Stomach smooth muscle (tissue), 2 donors: Measurements from ENCODE around the gene CBX6.

Experiments
- H3K27ac ChIP-seq: one replicate; pipeline ENCODE4 v1.7.0; 2013; ENCODE audit warnings: mild to moderate bottlenecking, low read length, inconsistent platforms
- H3K27me3 ChIP-seq, 2 donors: one replicate each; pipeline ENCODE4 v1.7.0; 2013; ENCODE audit warnings: low read length in 2 of 2; ENCODE audit not compliant: insufficient read depth in 2 of 2, control insufficient read depth in 1 of 2
- H3K36me3 ChIP-seq, 2 donors: one replicate each; pipeline ENCODE4 v1.7.0; 2013; ENCODE audit warnings: low read length in 2 of 2; ENCODE audit not compliant: control insufficient read depth in 2 of 2, insufficient read depth in 2 of 2
- H3K4me1 ChIP-seq: one replicate; pipeline ENCODE4 v1.7.0; 2013; ENCODE audit warnings: low read length; ENCODE audit not compliant: control insufficient read depth, insufficient read depth
- H3K4me3 ChIP-seq, 2 donors: one replicate each; pipeline ENCODE4 v1.7.0; 2013; ENCODE audit warnings: low read length in 2 of 2
- H3K9ac ChIP-seq, 2 donors: one replicate each; pipeline ENCODE4 v1.7.0; 2013; ENCODE audit warnings: low read length in 2 of 2, mild to moderate bottlenecking in 1 of 2
- H3K9me3 ChIP-seq, 2 donors: one replicate each; pipeline ENCODE4 v1.7.0; 2013; ENCODE audit warnings: low read length in 2 of 2; ENCODE audit not compliant: control insufficient read depth in 2 of 2
- donor health status: healthy.
- donor health status: Pancreatic carcinoma.

Gene CBX6

DNA sequence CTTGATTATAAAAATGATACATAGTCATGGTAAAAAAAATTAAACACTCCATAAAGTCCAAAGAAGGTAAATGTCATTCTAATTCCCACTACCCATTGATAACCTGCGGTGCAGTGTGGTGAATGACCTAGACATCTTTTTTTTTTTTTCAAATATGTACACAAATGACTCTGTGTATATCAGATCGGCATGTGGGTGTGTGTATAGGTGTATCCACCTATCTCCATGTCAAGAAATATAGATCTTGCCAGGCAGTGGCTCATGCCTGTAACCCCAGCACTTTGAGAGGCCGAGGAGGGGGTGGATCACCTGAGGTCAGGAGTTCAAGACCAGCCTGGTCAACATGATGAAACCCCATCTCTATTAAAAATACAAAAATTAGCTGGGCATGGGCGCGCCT lies 18.4 kb upstream of the CBX6 start:
- Histone ChIP-seq H3K4me3 (no peak overlapping the region), H3K9me3 (no peaks in the 10 kb centered on the region), H3K9ac (no peak overlapping the region), H3K36me3 (no peaks in the 10 kb centered on the region), H3K4me1 (no peaks in the 10 kb centered on the region), H3K27me3 (no peaks in the 10 kb centered on the region), H3K27ac (no peak overlapping the region)

DNA sequence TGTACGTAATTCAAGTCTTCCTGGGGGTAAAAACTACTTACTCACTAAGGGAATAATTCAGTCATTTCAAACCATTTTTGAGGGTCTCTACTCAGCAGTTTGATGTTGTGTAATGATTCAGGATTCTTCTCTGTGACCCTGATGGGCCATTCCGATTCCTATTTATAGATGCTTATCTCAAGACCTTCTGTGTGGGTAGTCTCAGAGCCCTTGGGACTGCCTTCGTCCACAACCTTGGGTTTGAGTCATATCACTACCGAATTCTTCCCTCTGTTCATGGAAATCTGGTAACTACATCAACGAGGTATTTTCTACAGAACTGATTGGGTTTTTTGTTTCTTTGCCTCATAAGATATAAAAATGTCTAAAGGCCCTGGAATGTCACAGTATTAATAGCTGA lies 14.3 kb upstream of the CBX6 start:
- Histone ChIP-seq H3K4me3 (no peak overlapping the region), H3K27ac (no peak overlapping the region), H3K36me3 (no peaks in the 10 kb centered on the region), H3K27me3 (no peaks in the 10 kb centered on the region), H3K9me3 (no peaks in the 10 kb centered on the region), H3K4me1 (peaks cover 24% of the 10 kb centered on the region), H3K9ac (no peak overlapping the region)

DNA sequence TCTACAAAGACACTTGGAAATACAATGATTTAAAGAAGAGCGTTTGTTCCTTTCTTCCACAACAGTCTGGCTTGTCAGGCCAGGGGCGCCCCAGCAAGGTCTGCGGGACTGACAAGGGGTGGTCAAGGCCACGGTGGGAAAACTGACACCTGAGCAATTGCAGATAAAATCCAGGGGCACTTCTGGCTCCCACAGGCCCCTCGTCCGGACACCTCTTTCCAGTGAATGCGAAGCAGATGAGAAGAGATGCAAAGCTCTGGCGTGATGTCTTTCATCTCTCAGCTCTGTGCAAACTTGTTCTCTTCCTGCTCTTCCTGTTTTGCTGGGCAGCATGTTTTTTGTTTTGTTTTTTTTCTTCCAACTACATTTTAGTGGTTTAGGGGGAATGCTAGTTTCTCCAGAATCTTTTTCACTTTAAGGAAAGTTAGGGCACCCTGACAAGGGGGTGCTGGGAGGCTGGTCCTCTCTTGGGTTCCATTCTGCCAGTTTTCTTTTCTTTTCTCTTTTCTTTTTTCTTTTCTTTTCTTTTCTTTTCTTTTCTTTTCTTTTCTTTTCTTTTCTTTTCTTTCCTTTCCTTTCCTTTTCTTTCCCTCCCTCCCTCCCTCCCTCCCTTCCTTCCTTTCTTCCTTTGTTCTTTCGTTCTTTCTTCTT lies 11.1 kb upstream of the CBX6 start:
- Histone ChIP-seq H3K9me3 (no peaks in the 10 kb centered on the region), H3K4me1 (peaks cover 34% of the 10 kb centered on the region), H3K27me3 (no peaks in the 10 kb centered on the region), H3K4me3 (no peak overlapping the region), H3K27ac (peak overlapping the region; percentile 99), H3K36me3 (no peaks in the 10 kb centered on the region), H3K9ac (peak overlapping the region; percentile 47 to 81)

DNA sequence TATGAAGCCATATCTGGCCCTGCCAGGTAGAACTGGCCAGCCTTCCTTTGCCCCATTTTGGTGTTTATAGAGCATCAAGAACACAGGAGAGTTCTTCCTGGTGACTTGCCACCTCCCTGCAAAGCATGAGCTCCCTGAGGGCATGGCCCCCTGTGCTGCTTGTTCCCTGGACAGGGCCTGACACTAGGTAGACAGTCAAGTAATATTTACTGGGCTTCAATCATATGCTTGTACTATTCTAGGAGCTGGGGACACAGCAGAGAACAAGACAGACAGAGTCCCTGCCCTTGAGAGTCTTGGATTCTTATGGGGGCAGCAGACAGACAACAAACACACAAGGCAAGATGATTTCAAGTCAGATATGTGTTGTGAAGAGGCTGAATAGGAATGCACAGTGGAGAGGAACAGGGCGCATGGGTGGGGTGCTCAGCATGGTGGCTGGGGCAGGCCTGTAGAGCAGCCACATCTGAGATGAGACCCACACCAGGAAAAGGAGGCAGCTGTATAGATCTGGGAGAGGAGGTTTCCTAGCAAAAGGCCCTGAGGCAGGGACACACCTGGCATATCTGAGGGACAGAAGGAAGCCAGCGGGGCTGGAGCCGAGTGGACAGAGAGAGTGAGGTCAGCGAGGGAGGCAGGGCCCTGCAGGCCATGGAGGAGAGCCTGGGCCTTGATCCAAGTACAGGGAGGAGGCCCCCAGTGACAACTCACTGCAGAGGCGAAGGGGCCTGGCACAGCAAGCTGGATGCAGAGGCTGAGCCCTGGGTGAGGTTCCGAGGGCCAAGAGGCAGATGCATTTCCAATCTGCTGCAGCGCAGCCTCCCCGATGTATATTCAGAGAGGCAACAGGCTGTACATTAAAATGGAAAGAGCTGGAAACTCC lies 10.2 kb upstream of the CBX6 start:
- Histone ChIP-seq H3K27me3 (no peaks in the 10 kb centered on the region), H3K36me3 (no peaks in the 10 kb centered on the region), H3K4me1 (peaks cover 34% of the 10 kb centered on the region), H3K4me3 (peak overlapping the region; percentile 47 to 55), H3K9me3 (no peaks in the 10 kb centered on the region), H3K9ac (peak overlapping the region; percentile 64 to 81), H3K27ac (peak overlapping the region; percentile 99)

GRCh38 chr22:38881464-38881871 lies 9.5 kb upstream of the CBX6 start:
- peak overlapping the region; percentile 47 to 61 for H3K4me3 ChIP-seq
- H3K27me3 ChIP-seq, result no peaks in the 10 kb centered on the region
- no peaks in the 10 kb centered on the region for H3K36me3 ChIP-seq
- peak overlapping the region; percentile 99 for H3K27ac ChIP-seq
- no peaks in the 10 kb centered on the region for H3K9me3 ChIP-seq
- peaks cover 34% of the 10 kb centered on the region for H3K4me1 ChIP-seq
- peak overlapping the region; percentile 81 to 87 for H3K9ac ChIP-seq

DNA sequence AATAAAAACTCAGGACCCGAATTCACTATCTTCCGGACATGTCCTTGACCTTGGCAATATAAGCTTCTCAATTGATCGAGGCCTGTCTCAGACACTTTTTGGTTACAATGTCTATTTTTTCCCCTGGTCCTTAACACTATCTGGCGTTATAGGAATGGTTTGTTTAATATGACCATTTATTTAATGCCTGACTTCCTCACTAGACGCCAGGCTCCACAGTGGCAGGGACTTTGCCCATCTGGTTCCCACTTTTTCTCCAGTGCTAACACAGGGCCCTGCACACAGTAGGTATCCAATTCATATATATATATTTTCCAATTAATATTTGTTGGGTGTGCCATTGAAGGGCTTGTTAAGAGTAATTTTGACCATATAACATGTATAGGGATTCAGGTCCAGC lies 7.9 kb upstream of the CBX6 start:
- Histone ChIP-seq H3K27ac (peak overlapping the region; percentile 99), H3K9me3 (no peaks in the 10 kb centered on the region), H3K36me3 (no peaks in the 10 kb centered on the region), H3K4me3 (no peak overlapping the region), H3K4me1 (peaks cover 34% of the 10 kb centered on the region), H3K9ac (no peak overlapping the region), H3K27me3 (no peaks in the 10 kb centered on the region)

GRCh38 chr22:38879108-38879729 lies 7.2 kb upstream of the CBX6 start:
- peaks cover 34% of the 10 kb centered on the region for H3K4me1 ChIP-seq
- no peaks in the 10 kb centered on the region for H3K27me3 ChIP-seq
- H3K27ac ChIP-seq, result peak overlapping the region; percentile 99
- no peaks in the 10 kb centered on the region for H3K9me3 ChIP-seq
- no peak overlapping the region for H3K4me3 ChIP-seq
- no peaks in the 10 kb centered on the region for H3K36me3 ChIP-seq
- no peak overlapping the region for H3K9ac ChIP-seq

GRCh38 chr22:38878001-38878400 lies 6.0 kb upstream of the CBX6 start:
- Histone ChIP-seq H3K27me3 (no peaks in the 10 kb centered on the region), H3K9ac (no peak overlapping the region), H3K36me3 (no peaks in the 10 kb centered on the region), H3K9me3 (no peaks in the 10 kb centered on the region), H3K4me3 (no peak overlapping the region), H3K27ac (no peak overlapping the region), H3K4me1 (peaks cover 38% of the 10 kb centered on the region)

DNA sequence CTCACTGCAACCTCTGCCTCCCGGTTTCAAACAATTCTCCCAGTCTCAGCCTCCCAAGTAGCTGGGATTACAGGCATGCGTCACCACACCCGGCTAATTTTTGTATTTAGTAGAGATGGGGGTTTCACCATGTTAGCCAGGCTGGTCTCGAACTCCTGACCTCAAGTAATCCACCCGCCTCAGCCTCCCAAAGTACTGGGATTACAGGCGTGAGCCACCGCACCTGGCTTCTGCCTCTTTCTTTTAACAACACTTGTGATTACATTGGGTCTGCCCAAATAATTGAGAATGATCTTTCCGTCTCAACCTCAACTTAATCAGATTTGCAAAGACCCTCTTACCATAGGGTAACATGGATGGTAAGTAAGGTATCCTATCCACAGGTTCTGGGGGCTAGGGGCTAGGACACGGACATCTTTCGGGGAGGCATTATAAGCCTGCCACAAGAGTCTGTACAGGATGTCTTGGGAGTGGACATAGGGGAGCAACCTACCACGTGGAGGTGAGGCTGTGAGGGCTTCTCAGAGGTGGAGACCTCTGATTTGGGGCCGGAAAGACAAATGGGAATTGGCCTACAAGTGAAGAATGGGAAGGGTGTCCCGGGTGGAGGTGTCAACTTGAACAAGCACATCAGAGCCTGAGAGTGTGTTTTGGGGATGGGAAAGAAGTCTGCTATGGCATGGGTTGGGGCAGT lies 2.7 kb upstream of the CBX6 start:
- Histone ChIP-seq H3K4me3 (no peak overlapping the region), H3K4me1 (peaks cover 32% of the 10 kb centered on the region), H3K9me3 (no peaks in the 10 kb centered on the region), H3K9ac (no peak overlapping the region), H3K36me3 (peaks cover 2 to 5% of the 10 kb centered on the region in 2 donors), H3K27me3 (no peaks in the 10 kb centered on the region), H3K27ac (no peak overlapping the region)
